Islet precursor cell (in vitro differentiated cells): ENCODE results near the gene MSL3B.
"Not testable (repeated sequence)": the region's sequence is repeated elsewhere in the genome, so short reads cannot be mapped to it uniquely, and the experiment has no call there.

Experiments
- DNase-seq: peaks from one replicate; pipeline ENCODE4 v3.0.0-alpha.2; 2018

The MSL3B gene

GRCh38 chr2:233867993-233868532, at the start of gene MSL3B:
TSS of gene MSL3B (minus strand) at chr2:233868386.
- no peak for DNase-seq

DNA sequence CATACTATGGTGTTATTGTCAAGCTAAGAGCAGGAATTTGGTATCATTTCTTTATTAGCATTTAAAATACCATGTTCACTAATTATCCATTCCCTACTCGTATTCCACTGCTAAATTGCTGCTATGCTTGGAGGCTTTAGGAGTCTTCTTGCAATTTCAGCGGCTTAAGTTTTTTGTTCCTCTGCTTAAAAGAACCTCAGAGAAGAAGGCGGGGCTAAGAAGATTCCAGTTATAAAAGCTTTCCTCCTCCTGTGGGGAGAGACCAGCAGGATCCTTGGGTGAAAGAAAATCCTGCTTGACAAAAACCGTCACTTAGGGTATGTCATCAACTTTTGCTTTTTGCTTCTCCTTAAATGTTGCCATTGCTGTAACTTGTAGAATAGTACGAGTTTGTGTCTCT, 48.9 kb upstream of the MSL3B start, which contains the start of gene TRPM8:
TSS of gene TRPM8 (plus strand) at position 258 of the 400 bp plus-strand sequence. CDS start 9,165 bp downstream, outside the sequence.
- no peak for DNase-seq

GRCh38 chr2:233915128-233915527, 46.9 kb upstream of the MSL3B start:
- DNase-seq: no peak

GRCh38 chr2:233912691-233913423, 44.7 kb upstream of the MSL3B start:
- peak; percentile 86 for DNase-seq

- DNase-seq: no peak
These were observed 39.4 kb upstream of the MSL3B start for GRCh38 chr2:233907627-233908026.

DNA sequence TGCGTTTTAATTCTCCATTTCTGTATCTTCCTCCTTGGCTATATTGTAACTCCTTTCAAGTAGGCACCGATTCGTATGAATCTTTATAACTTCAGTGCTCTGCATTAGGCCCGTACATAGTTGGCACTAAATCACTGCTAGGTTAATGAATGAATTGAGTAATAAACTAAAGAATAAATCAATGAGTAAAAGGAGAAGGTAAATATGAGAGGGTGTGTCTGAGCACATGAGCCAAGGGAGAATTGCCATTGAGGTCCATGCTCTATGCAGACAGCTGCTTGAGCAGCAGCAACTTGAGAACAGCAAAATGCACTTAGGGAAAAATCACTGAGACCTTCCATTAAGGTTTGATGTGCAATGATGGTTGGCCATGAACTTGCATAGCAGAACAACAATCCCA, 37.8 kb upstream of the MSL3B start:
- no peak for DNase-seq

DNA sequence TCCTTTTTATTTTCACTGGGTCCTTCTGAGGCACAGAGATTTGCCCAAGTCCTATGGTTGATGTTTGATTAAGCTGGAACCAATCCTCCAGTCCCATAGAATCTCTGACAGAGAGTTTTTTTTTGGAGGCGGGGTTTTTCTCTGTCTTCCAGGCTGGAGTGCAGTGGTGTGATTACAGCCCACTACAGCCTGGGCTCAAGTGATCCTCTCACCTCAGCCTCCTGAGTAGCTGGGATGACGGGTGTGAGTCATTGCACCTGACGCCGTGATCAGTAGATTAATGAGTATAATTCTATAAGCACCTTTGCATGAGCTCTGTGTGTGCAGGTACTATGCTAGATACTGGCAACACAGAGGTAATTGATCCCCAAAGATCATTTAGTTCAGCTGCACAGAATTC, 33.7 kb upstream of the MSL3B start:
- no peak for DNase-seq

DNA sequence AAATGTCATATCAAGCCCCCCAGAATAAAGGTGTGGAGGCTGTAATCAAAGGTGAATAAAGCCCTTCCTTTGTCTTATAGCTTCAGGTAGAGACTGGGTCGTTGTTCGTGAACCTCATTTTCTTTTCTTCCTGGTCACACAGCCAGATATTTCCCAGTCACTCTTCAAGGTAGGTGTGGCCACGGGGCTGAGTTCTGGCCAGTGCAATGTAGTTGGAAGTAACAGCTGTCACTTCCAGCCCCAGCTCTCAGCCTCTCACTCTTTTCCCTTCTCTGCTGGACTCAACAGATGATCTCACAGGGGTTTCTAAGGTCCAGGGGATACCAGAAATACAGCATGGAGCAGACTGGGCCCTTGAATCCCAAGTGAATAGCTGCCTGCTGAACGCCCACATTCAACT, 33.2 kb upstream of the MSL3B start:
- no peak for DNase-seq

GRCh38 chr2:233896253-233896652, 28.1 kb upstream of the MSL3B start:
- DNase-seq: not testable (repeated sequence)

GRCh38 chr2:233892793-233893192, 24.6 kb upstream of the MSL3B start:
- DNase-seq: no peak

DNA sequence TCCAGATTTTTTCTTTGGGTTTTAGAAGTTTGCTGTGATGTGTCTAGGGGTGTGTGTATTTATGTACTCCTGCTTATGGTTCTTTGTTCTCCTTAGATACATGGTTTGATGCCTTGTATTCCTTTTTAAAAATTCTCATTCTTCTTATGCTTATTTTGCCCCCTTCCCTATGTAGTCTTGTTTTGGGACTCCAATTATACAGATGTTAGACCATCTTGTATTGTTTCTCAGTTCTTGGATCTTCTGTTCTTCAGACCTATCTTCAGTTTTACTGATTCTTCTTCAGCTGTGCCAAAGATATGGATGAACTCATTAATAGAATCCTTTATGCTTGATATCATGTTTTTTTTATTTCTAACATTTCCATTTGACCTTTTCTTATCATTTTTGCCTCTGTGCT, 14.2 kb upstream of the MSL3B start:
- no peak for DNase-seq

DNA sequence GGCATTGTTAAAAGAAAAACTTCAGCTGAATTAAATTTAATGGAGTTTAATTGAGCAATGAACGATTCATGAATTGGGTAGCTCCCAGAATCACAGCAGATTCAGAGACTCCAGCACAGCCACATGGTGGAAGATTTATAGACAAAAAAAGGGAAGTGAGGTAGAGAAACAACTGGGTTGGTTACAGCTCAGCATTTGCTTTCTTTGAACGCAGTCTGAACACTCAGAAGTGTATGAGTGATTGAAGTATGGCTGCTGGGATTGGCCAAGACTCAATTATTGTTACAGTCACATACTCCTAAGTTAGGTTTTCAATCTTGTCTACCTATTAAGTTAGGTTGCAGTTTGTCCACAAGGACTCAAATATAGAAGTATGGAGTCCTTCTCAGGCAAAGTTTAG, 3.9 kb upstream of the MSL3B start:
- DNase-seq: not testable (repeated sequence)

GRCh38 chr2:233871432-233871831, 3.2 kb upstream of the MSL3B start:
- no peak for DNase-seq

- DNase-seq: no peak
These were observed 1.7 kb downstream of the MSL3B start for GRCh38 chr2:233866479-233866878.

GRCh38 chr2:233865838-233866237, 2.3 kb downstream of the MSL3B start:
- no peak for DNase-seq

GRCh38 chr2:233862261-233862768, 5.9 kb downstream of the MSL3B start:
- DNase-seq: no peak

- no peak for DNase-seq
These were observed 9.9 kb downstream of the MSL3B start for GRCh38 chr2:233858331-233858730.

- no peak for DNase-seq
These were observed 10.6 kb downstream of the MSL3B start for GRCh38 chr2:233857511-233858141.

DNA sequence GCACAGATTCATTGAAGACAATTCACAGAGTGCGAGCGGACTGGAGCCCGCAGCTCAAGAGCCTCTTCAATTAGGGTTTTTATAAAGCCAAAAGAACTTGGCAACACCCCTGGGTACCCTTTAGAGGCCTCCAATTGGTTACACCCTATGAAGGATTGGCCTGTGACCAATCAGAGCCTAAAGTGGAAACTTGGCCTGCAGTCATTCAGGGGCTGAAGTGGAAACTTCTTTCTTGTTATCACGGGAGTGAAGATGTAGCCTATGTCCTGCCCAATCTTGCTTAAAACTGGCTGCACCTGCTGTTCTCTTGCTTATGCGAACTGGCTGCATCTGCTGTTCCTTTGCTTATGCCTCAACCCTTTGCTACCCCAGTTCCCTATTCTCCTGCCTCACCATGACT, 12.0 kb downstream of the MSL3B start:
- no peak for DNase-seq

DNA sequence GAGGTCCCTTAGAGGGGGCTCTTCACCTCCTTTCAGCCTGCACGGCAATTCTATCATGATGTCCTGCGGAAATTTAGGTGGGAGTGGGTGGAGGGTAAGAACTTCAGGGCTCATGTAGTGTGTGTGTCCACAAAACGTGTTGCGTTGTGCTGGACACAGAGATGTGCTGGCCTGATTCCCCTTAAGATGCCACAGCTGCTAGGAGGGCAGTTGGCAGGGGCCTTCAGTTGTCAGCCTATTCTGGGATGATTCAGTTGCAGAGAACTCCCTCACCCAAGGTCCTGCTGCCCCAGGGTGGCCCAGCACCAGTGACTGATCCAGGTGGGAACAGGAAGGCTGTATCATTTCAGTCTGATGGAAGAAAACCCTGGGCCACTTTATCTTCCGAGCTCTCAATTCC, 12.8 kb downstream of the MSL3B start:
- no peak for DNase-seq

DNA sequence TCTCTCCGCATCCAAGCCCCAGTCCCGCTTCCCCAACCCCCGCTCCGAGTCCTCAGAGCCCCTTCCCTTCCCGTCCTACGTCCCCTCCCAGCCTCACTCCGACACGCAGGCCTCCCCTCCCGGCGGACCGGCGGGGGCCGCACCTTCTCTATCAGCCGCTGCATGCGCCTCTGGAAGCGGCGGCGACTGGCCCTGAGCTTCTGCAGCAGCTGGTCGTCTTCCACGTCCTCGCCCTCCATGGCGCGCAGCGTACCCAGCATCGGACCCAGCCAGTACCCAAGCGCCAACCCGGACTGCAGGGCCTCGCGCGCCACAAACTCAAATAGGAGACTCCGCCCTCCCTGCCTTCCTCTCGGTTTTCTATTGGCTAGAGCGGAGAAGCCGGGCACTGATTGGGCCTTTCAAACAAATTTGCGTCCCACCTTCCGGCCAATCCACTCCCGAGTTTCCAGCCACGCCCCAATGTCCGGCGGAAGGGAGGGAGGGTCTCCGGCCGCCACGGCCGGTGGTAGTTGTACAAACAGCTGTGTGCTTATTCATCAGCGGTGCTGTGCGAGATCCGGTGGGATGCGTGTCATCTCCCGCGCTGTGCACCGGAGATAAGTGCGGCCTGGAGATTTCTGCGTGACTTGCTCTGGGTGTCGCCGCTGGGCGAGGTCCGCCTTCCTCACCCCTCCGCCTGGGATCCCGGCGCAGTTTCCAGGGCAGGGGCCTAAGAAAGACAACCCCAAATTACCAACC, 13.8 kb downstream of the MSL3B start, which contains the start of gene HJURP:
TSS of gene HJURP (minus strand) at position 295 of the 741 bp plus-strand sequence. CDS start at position 260, 35 bp downstream.
- DNase-seq: peak; percentile 98

GRCh38 chr2:233853883-233854240, 14.3 kb downstream of the MSL3B start:
- no peak for DNase-seq

- DNase-seq: no peak
These were observed 14.8 kb downstream of the MSL3B start for GRCh38 chr2:233853353-233853752.
